GM18951 (cell line): ENCODE data around the gene GALNT3.

ENCODE experiments used
- POLR2A ChIP-seq: IDR thresholded peaks from 4 replicates; pipeline ENCODE4 v1.6.1; 2011; ENCODE audit warnings: mild to moderate bottlenecking; ENCODE audit not compliant: insufficient read length, insufficient read depth; ENCODE audit errors: extremely low read depth
- in situ Hi-C: fragments of 300-500 bp; cut with MboI; formaldehyde crosslinking; loops from one replicate; pipeline ENCODE4 v1.12.0; 2022; ENCODE audit warnings: low sequenced_read_pairs, mixed read lengths, inconsistent platforms; ENCODE audit not compliant: unreplicated experiment

GALNT3 gene

DNA sequence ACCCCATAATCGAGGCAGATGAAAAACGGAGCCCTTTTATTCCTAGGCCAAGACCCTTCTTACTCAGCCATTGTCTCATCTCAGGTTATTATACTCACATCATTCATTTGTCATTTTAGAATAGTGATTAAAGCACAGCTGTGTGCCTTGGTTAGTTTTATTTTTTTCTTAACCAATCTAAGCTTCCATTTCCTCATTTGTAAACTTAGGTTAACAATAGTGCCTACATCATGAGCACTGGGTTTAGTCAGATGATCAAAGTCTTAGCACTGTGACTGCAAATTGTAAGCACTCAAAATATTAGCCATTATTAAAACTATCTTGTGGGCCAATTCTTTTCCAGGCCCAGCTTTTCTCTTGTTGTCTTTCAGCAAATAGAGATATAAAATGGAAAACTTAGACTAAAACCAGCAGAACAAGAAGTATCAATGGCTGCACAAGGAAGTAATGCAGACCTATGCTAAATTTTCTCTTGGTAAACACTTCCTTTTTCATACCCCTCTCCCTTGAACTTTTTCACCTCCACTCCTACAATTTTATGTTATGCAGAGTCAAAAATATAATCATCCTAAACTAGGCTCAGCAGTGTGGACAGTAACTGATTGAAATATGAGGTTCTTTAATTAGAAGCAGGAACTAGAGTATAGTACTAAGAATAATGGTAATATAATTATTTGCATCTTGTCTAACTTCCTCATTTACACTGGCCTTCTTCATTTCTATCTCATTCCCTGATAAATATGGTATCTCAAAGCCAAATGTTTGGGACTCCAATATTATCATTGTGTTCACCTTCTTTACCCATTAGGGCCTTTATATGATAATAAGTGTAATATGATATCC, 21.5 kb upstream of the GALNT3 start:
- no peak for TF ChIP-seq POLR2A
- in situ Hi-C loops, result no loop called here

GRCh38 chr2:165814473-165814872, 20.4 kb upstream of the GALNT3 start:
- in situ Hi-C loops, result no loop called here
- no peak for TF ChIP-seq POLR2A

GRCh38 chr2:165811592-165812370, 17.7 kb upstream of the GALNT3 start:
- no peak for TF ChIP-seq POLR2A
- in situ Hi-C loops, result no loop called here

DNA sequence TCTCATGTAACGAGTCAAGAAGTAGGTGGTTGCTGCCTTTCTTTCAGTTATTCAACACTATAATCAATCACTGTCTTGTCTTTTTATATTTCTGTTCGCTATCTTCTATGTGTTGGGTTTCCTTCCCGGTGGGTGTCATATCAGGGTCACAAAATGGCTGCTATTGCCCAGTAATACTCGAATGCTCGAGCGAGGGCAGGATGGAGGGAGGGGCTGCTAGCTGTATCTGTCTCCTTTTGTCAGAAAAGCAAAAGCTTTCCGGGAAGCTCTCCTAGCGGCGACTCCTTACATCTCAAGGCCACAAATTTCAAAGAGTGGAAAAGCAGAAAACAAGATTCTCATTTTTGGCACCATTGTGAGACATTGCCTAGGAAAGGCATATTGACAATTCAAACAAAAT, 16.4 kb upstream of the GALNT3 start:
- in situ Hi-C loops, result no loop called here
- no peak for TF ChIP-seq POLR2A

GRCh38 chr2:165804719-165805118, 10.7 kb upstream of the GALNT3 start:
- in situ Hi-C loops, result no loop called here
- no peak for TF ChIP-seq POLR2A

DNA sequence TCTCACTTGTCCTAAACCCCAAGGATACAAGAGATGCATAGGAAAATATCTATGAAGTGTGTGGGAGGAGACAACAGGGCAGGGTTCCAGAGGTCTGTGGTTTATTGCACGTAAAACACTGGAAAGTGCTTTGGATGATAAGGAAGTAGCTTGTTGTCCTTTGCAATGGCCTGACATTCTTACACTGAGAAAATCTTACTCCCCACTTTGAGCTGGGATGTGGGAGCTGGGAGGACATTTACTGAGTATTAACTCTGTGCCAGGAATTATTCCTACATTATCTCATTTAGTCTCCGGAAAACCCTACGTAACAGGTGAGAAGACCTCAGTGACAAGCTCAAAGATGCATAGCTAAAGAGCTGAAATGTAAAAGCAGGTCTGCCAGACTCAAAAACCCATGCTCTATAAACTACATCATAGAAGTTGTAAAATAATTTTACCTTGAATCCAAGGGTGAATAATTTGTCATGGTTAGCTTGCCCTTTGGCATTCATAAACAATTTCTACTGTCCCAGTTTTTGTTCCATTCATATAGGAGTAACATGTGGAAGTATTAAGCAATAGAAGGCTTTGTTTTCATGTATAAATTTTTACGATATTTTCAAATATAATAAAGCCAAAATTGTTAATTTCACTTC, 9.2 kb upstream of the GALNT3 start:
- in situ Hi-C loops, result no loop called here

GRCh38 chr2:165801176-165801575, 7.1 kb upstream of the GALNT3 start:
- TF ChIP-seq POLR2A, result no peak
- in situ Hi-C loops, result no loop called here

More for the DNA sequence above, 9.2 kb upstream of the GALNT3 start:
- TF ChIP-seq POLR2A, result no peak

GRCh38 chr2:165796819-165797530, 2.9 kb upstream of the GALNT3 start:
- TF ChIP-seq POLR2A, result no peak
- in situ Hi-C loops, result no loop called here

DNA sequence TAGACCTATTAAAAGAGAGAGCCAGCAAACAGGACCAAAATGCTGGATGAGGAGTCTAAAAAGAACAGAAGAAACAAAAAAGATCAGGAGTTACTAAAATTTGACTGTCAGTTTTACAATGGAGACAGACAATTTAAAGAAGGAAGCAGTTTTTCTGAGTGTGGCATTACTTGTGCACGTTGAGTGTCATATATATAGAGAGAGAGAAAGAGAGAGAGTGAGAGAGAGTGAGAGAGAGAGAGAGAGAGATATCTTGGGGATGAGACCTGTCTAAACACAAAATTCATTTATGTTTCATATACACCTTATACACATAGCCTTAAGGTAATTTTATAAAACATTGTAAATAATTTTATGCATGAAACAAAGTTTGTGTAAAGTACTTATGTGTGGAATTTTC, 2.1 kb upstream of the GALNT3 start:
- in situ Hi-C loops, result no loop called here
- no peak for TF ChIP-seq POLR2A

GRCh38 chr2:165795011-165795410, 964 bp upstream of the GALNT3 start:
- TF ChIP-seq POLR2A, result no peak
- in situ Hi-C loops, result no loop called here

GRCh38 chr2:165794536-165794928, 485 bp upstream of the GALNT3 start:
- in situ Hi-C loops, result no loop called here
- TF ChIP-seq POLR2A, result no peak

- in situ Hi-C loops, result no loop called here
- TF ChIP-seq POLR2A, result no peak
Observed at GRCh38 chr2:165793161-165793778, 777 bp downstream of the GALNT3 start.

GRCh38 chr2:165792104-165792454, 2.0 kb downstream of the GALNT3 start:
- in situ Hi-C loops, result no loop called here

More at GRCh38 chr2:165792104-165792454, 2.0 kb downstream of the GALNT3 start:
- TF ChIP-seq POLR2A, result no peak
